GM12878 (cell line): Measurements from ENCODE around the gene KIR2DL3. TPM values are rescaled to one million over a fixed set of nuclear protein-coding genes. Genes with fewer than 3 reads are reported as not detected.
"Not testable (repeated sequence)": the region's sequence is repeated elsewhere in the genome, so short reads cannot be mapped to it uniquely, and the experiment has no call there.

Experiments
- ATAC-seq: fragments of 200-7000 bp; cut with Tn5 transposase; 3 replicates; pipeline ENCODE4 v1.9.1; 2020; ENCODE audit warnings: mild to moderate bottlenecking, moderate library complexity
- BruUV-seq: library from RNA; stranded (reverse); fragments of 400-500 nt; replicated peaks from 2 replicates; lab custom pipeline; 2021; lab: Mats Ljungman, UMichigan
- CTCF ChIA-PET: fragments of 300-600 bp; sonication (Branson Sonifier 250); formaldehyde crosslinking; extraction: SDS; loops from one replicate; lab custom pipeline; 2021; ENCODE audit warnings: inconsistent platforms; lab: Yijun Ruan, JAX
- POLR2A ChIA-PET: fragments of 350-600 bp; formaldehyde crosslinking; extraction: SDS; loops from one replicate; lab custom pipeline; 2021; ENCODE audit warnings: inconsistent platforms; lab: Charles Lee
- RAD21 ChIA-PET: fragments of 300-600 bp; sonication (Branson Sonifier 250); formaldehyde crosslinking; loops from one replicate; lab custom pipeline; 2023; ENCODE audit warnings: antibody characterized with exemption; ENCODE audit not compliant: unreplicated experiment; lab: Charles Lee
- SMC1A ChIA-PET: fragments of 300-600 bp; sonication (Branson Sonifier 250); formaldehyde crosslinking; loops from one replicate; lab custom pipeline; 2023; ENCODE audit not compliant: unreplicated experiment, uncharacterized antibody; lab: Charles Lee
- DNase-seq: peaks from one replicate; pipeline ENCODE4 v3.0.0-alpha.2; 2011; ENCODE audit warnings: low read depth, low spot score
- FAIRE-seq: peaks from 3 replicates; lab custom pipeline; 2011; peaks lifted over from hg19 to GRCh38; lab: Jason Lieb, UNC
- H2AFZ ChIP-seq: 2 replicates; pipeline ENCODE4 v1.6.0; 2011; ENCODE audit warnings: low read depth, low read length, control low read depth; ENCODE audit not compliant: control insufficient read depth
- H3K27ac ChIP-seq: 2 replicates; pipeline ENCODE4 v1.5.1; 2011; ENCODE audit warnings: control low read depth; ENCODE audit not compliant: control insufficient read depth, insufficient read depth
- H3K27me3 ChIP-seq, 2 experiments: replicated peaks in 1 of 2; 2 replicates each; pipeline versions ENCODE4 v1.6.0 to v1.6.1; 2011; ENCODE audit warnings: low read length in 1 of 2; ENCODE audit not compliant: control insufficient read depth in 2 of 2, insufficient read depth in 2 of 2
- H3K36me3 ChIP-seq, 2 experiments: 2 replicates each; pipeline ENCODE4 v1.5.1; 2011; ENCODE audit warnings: low read length in 1 of 2; ENCODE audit not compliant: control insufficient read depth in 2 of 2, insufficient read depth in 2 of 2
- H3K4me1 ChIP-seq: 2 replicates; pipeline ENCODE4 v1.6.1; 2011; ENCODE audit warnings: mild to moderate bottlenecking, low read length, moderate library complexity, mixed read lengths; ENCODE audit not compliant: control insufficient read depth, insufficient read depth
- H3K4me2 ChIP-seq: 2 replicates; pipeline ENCODE4 v1.6.0; 2011; ENCODE audit warnings: control low read depth; ENCODE audit not compliant: control insufficient read depth, insufficient read depth
- H3K4me3 ChIP-seq: fragments of 200-600 bp; sonication (generic); 2 replicates; pipeline ENCODE4 v1.5.1; 2016
- H3K79me2 ChIP-seq: 2 replicates; pipeline ENCODE4 v1.6.0; 2011; ENCODE audit warnings: low read length; ENCODE audit not compliant: control insufficient read depth, insufficient read depth
- H3K9ac ChIP-seq: 2 replicates; pipeline ENCODE4 v1.8.0; 2011; ENCODE audit warnings: low read length, control low read depth, mixed read lengths; ENCODE audit not compliant: control insufficient read depth, insufficient read depth
- H3K9me3 ChIP-seq: replicated peaks from 3 replicates; pipeline ENCODE4 v1.5.1; 2011; ENCODE audit warnings: mild to moderate bottlenecking, low read length; ENCODE audit not compliant: control insufficient read depth, insufficient read depth
- H4K20me1 ChIP-seq: 2 replicates; pipeline ENCODE4 v1.6.0; 2011; ENCODE audit not compliant: control insufficient read depth, insufficient read depth
- WGBS: methylation state at CpG from one replicate; pipeline ENCODE4 v1.1.6; 2016; ENCODE audit warnings: low lambda C conversion rate; ENCODE audit not compliant: insufficient replicate concordance, insufficient coverage; ENCODE audit errors: missing lambda C conversion rate; 5-methylcytosine and 5-hydroxymethylcytosine counted together
- in situ Hi-C: fragments of 300-500 bp; cut with MboI; formaldehyde crosslinking; loops from 9 replicates; pipeline ENCODE4 v1.14.3; 2018; ENCODE audit warnings: mixed read lengths
- intact Hi-C: fragments of 100-400 bp; cut with micrococcal nuclease; formaldehyde crosslinking; loops from one replicate; pipeline ENCODE4 v1.14.2; 2022; ENCODE audit not compliant: unreplicated experiment
- polyA plus RNA-seq, 11 experiments: library from polyadenylated mRNA; depleted of rRNA in 4 of 11; unstranded in 6 of 11; stranded (reverse) in 5 of 11; fragments of >200 nt; fragmentation: Nextera tagmentation in 4 of 11; fragmentation: Illumina TruSeq in 1 of 11; extraction: Ambion mirVana in 4 of 11; extraction: Trizol in 1 of 11; gene quantifications; 1 replicate in 1 of 11; 2 replicates in 10 of 11; pipeline versions ENCODE4 v1.2.1 to v1.2.3, GENCODE V29; 2011 to 2016; ENCODE audit warnings: inconsistent platforms in 2 of 11, missing spikeins in 2 of 11, low read depth in 1 of 11
- total RNA-seq, 4 experiments: library from RNA; depleted of rRNA in 3 of 4; stranded (reverse); fragments of >200 nt in 3 of 4; fragmentation: Illumina TruSeq in 1 of 4; extraction: Trizol in 1 of 4; gene quantifications; 2 replicates each; pipeline versions ENCODE4 v1.2.1 to v1.2.3, GENCODE V29; 2013 to 2021

The KIR2DL3 gene
- total and polyA plus RNA-seq, 10 of the 15 experiments (the other 5 are each of a cell fraction or from before 2014, with no cell fraction given) = 0.45 TPM; not detected in 9

- intact Hi-C loops, H3K79me2 ChIP-seq, H3K9ac ChIP-seq, H3K27ac ChIP-seq, POLR2A ChIA-PET, DNase-seq, CTCF ChIA-PET, H3K27me3 ChIP-seq, H3K4me3 ChIP-seq, H3K36me3 ChIP-seq, H3K4me2 ChIP-seq, H3K4me1 ChIP-seq, FAIRE-seq, H2AFZ ChIP-seq, SMC1A ChIA-PET, RAD21 ChIA-PET, BruUV-seq, ATAC-seq, H3K9me3 ChIP-seq, H4K20me1 ChIP-seq: not testable (repeated sequence)
- 72% methylated on average over 15 of the region's 15 CpGs for WGBS
- in situ Hi-C loops = loop anchor here (5.0 kb wide), 1 partner anchor 78 kb away; no protein-coding TSS in a partner anchor
Measured at GRCh38 chr19:54769646-54770045, 31.3 kb downstream of the KIR2DL3 start, which contains the start of gene KIR2DL1. KIR2DL1 (plus strand) TSS chr19:54769793; CDS start chr19:54769851, 58 bp downstream.

DNA sequence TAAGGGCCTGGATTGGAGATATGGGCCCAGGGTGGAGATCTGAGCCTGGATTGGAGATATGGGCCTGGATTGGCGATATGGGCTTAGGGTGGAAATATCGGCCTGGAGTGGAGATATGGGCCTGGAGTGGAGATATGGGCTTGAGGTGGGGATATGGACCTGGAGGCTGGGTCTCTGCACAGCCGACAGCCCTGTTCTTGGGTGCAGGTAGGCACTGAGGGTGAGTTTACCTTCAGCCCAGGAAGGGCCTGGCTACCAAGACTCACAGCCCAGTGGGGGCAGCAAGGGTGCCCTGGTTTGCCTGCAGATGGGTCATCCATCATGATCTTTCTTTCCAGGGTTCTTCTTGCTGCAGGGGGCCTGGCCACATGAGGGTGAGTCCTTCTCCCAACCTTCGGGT, 32.2 kb downstream of the KIR2DL3 start:
- SMC1A ChIA-PET, H3K4me3 ChIP-seq, RAD21 ChIA-PET, DNase-seq, BruUV-seq, H3K9me3 ChIP-seq, H2AFZ ChIP-seq, FAIRE-seq, H4K20me1 ChIP-seq, H3K4me2 ChIP-seq, H3K79me2 ChIP-seq, H3K27ac ChIP-seq, CTCF ChIA-PET, H3K36me3 ChIP-seq, H3K9ac ChIP-seq, intact Hi-C loops, H3K27me3 ChIP-seq, H3K4me1 ChIP-seq, ATAC-seq, POLR2A ChIA-PET: not testable (repeated sequence)
- in situ Hi-C loops = loop anchor here (5.0 kb wide), 1 partner anchor 77 kb away; no protein-coding TSS in a partner anchor
- 23% methylated on average over 4 of the region's 4 CpGs for WGBS

GRCh38 chr19:54771018-54771960, 33.0 kb downstream of the KIR2DL3 start:
- POLR2A ChIA-PET, intact Hi-C loops, CTCF ChIA-PET, FAIRE-seq, H3K9ac ChIP-seq, H3K9me3 ChIP-seq, H3K4me1 ChIP-seq, DNase-seq, H3K27ac ChIP-seq, H3K36me3 ChIP-seq, RAD21 ChIA-PET, H3K27me3 ChIP-seq, ATAC-seq, SMC1A ChIA-PET, H3K79me2 ChIP-seq, H4K20me1 ChIP-seq, H3K4me2 ChIP-seq, BruUV-seq, H2AFZ ChIP-seq, H3K4me3 ChIP-seq: not testable (repeated sequence)
- in situ Hi-C loops = loop anchor here (5.0 kb wide), 1 partner anchor 76 kb away; no protein-coding TSS in a partner anchor
- 12% methylated on average over 13 of the region's 15 CpGs for WGBS

GRCh38 chr19:54772666-54773065, 34.4 kb downstream of the KIR2DL3 start:
- RAD21 ChIA-PET, H3K4me1 ChIP-seq, H3K79me2 ChIP-seq, POLR2A ChIA-PET, intact Hi-C loops, FAIRE-seq, H3K4me3 ChIP-seq, CTCF ChIA-PET, H3K9ac ChIP-seq, H4K20me1 ChIP-seq, H3K27me3 ChIP-seq, DNase-seq, ATAC-seq, H3K9me3 ChIP-seq, BruUV-seq, H2AFZ ChIP-seq, H3K27ac ChIP-seq, SMC1A ChIA-PET, H3K4me2 ChIP-seq, H3K36me3 ChIP-seq: not testable (repeated sequence)
- in situ Hi-C loops = loop anchor here (5.0 kb wide), 1 partner anchor 75 kb away; no protein-coding TSS in a partner anchor
- WGBS = 0% methylated on average over 2 of the region's 2 CpGs
